Measurements from ENCODE around the gene MIER1. TPM values are rescaled to one million over a fixed set of nuclear protein-coding genes. Genes with fewer than 3 reads are reported as not detected.
A peak's percentile ranks its signal among the peaks of the same experiment; 100 is the strongest.

The MIER1 gene
- total and polyA plus RNA-seq, 9 of the 15 experiments (the other 6 are each of a cell fraction or from before 2014, with no cell fraction given) = 13.9 to 34.8 (median 21.5) TPM

- TF ChIP-seq DNMT1 (IDR thresholded peaks at IDR 0.05) (no peak), POLR2B (IDR thresholded peaks at IDR 0.05; ENCODE audit: low read depth, partially characterized antibody) (no peak), ZNF324 (CRISPR knock-in tag; IDR thresholded peaks at IDR 0.05) (no peak), JUN (IDR thresholded peaks at IDR 0.05; ENCODE audit: borderline replicate concordance, low read depth, low read length) (0 out of 2 replicates have a peak, but pooled peaks have one; percentile 48), JUN (CRISPR knock-in tag; IDR thresholded peaks at IDR 0.05; ENCODE audit: borderline replicate concordance) (no peak), RNF2 (IDR thresholded peaks at IDR 0.05) (no peak), IFI16 (CRISPR knock-in tag; IDR thresholded peaks at IDR 0.05) (no peak), ZNF445 (CRISPR knock-in tag; IDR thresholded peaks at IDR 0.05; ENCODE audit: low read depth) (no peak), ZKSCAN1 (IDR thresholded peaks at IDR 0.05; ENCODE audit: low read depth, low read length) (no peak), MCM5 (IDR thresholded peaks at IDR 0.05; ENCODE audit: low read depth) (no peak), NR4A1 (CRISPR knock-in tag; IDR thresholded peaks at IDR 0.05) (no peak), NR4A1 (tag; IDR thresholded peaks at IDR 0.05) (no peak), DACH1 (IDR thresholded peaks at IDR 0.05; ENCODE audit: partially characterized antibody) (peak; percentile 81), TAF7 (tag; IDR thresholded peaks at IDR 0.05) (no peak), ZNF134 (CRISPR knock-in tag; conservative IDR thresholded peaks at IDR 0.05) (no peak), ETS2 (tag; IDR thresholded peaks at IDR 0.05; ENCODE audit: borderline replicate concordance, poor library complexity, severe bottlenecking) (no peak), E2F6 (IDR thresholded peaks at IDR 0.05; ENCODE audit: borderline replicate concordance in 1 of 2, extremely low read depth in 1 of 2, insufficient read depth in 1 of 2, insufficient read length in 1 of 2, low read depth in 1 of 2, low read length in 1 of 2, poor library complexity in 1 of 2, severe bottlenecking in 1 of 2) (no peak), FUS (optimal IDR thresholded peaks at IDR 0.05; ENCODE audit: low read depth, low read length) (no peak), ZBTB9 (CRISPR knock-in tag; IDR thresholded peaks at IDR 0.05) (no peak), CTCF (IDR thresholded peaks at IDR 0.05 in 2 of 3, conservative IDR thresholded peaks at IDR 0.05 in 1 of 3; ENCODE audit: insufficient read depth in 2 of 3, low read depth in 1 of 3, low read length in 3 of 3) (no peak), DPF2 (IDR thresholded peaks at IDR 0.05) (peak; percentile 59), FOSL1 (tag; conservative IDR thresholded peaks at IDR 0.05) (peak; percentile 63), RFX1 (IDR thresholded peaks at IDR 0.05) (no peak), ZNF12 (CRISPR knock-in tag; IDR thresholded peaks at IDR 0.05) (no peak), HMBOX1 (IDR thresholded peaks at IDR 0.05) (peak; percentile 40; the same call in 1 of the 2 replicates), CBX5 (IDR thresholded peaks at IDR 0.05; ENCODE audit: borderline replicate concordance, low read depth) (no peak), JUND (IDR thresholded peaks at IDR 0.05; ENCODE audit: borderline replicate concordance, low read depth, low read length) (peak; percentile 88), JUND (tag; IDR thresholded peaks at IDR 0.05; ENCODE audit: borderline replicate concordance, low read depth, low read length) (peak; percentile 86)
These were observed 88.8 kb downstream of the MIER1 start (continued) for GRCh38 chr1:67013573-67013972.

All from K562 (cell line).